GM21367 (cell line): ENCODE measurements around the gene BORCS8.
"Not testable (repeated sequence)": the region's sequence is repeated elsewhere in the genome, so short reads cannot be mapped to it uniquely, and the experiment has no call there.

Experiments
- ATAC-seq: cut with Tn5 transposase; IDR thresholded peaks from one replicate; pipeline ENCODE4 v1.9.1; 2021; ENCODE audit not compliant: unreplicated experiment

BORCS8 gene

DNA sequence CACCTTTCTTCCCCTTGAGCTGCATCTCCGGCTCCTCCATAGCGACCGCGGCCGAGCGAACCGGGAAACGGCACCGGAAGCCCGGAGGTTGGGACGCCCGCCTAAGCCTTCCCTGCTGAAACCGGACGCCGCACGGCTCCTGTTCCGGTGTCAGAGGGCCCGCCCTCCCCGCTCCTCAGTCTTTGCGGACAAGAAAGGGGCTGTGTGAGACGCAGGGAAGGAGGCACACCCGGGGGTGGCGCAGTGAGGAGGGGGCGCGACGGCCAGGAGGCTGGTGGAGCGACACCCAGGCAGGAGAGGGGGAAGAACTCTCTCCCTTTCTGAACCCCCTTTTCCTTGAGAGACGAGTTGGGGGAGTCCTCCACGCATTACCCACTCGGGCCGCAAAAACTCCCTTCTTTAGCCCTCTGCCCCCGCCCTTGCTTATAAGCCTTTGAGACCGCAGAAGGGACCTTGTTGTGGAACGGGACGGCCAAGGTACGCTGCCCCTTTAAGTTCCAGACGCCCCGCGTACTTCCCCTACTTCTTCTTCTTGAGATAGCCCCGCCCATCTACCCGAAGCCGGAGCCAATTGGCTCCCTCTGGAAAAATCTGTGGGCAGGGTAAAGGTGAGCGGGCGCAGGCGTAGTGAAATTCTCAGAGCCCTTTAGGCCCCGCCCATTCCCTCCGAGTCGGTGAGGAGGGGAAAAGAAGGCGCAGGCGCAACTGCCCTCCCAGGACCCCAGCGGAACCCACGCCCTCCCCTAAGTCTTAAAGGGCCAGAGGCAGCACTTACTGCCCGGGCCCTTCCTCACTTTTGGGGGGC is at the start of gene BORCS8, which contains the start of gene RFXANK:
TSS of gene BORCS8 (minus strand) at position 75 of the 805 bp plus-strand sequence. CDS start at position 40, 35 bp downstream.
TSS of gene RFXANK (plus strand) at position 181 of the 805 bp plus-strand sequence. CDS start 1,689 bp downstream, outside the sequence.
- peak; percentile 76 for ATAC-seq

- ATAC-seq, result no peak
These were observed 48.5 kb upstream of the BORCS8 start for GRCh38 chr19:19240476-19240875.

- ATAC-seq, result no peak
These were observed 47.7 kb upstream of the BORCS8 start for GRCh38 chr19:19239675-19240074.

DNA sequence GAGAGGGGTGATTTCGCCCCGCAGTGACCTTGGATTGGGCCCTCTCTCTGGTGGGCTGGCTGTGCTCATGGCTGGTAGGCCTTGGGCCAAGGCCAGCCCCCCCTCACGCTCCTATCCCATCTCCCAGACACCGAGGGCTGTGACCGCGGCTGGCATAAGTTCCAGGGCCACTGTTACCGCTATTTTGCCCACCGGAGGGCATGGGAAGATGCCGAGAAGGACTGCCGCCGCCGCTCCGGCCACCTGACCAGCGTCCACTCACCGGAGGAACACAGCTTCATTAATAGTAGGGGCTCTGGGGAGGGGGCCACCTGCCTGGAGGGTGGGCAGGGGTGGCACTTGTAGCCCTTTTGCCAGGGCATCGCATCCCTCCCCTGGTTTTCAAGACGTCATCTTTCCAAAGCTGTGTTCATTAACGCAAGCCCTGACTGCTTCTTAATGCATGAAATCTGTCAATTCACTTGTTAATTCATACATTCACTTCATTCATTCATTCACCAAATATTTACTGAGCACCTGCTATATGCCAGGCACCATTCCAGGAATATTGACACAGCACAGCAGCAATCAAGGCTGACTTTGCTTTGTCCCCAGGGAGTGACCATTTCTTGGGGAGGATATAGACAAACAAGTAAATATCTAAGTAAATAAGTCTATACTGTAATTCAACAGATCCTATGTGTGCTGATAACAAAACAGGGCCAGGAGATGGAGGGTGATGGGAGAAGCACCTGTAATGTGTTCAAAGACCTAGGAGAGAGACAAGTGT is 46.4 kb upstream of the BORCS8 start:
- no peak for ATAC-seq

- ATAC-seq, result no peak
These were observed 44.2 kb upstream of the BORCS8 start for GRCh38 chr19:19236173-19236572.

- ATAC-seq, result no peak
These were observed 42.4 kb upstream of the BORCS8 start for GRCh38 chr19:19234220-19234816.

- ATAC-seq, result no peak
These were observed 40.3 kb upstream of the BORCS8 start for GRCh38 chr19:19232261-19232721.

GRCh38 chr19:19230999-19231398 is 39.0 kb upstream of the BORCS8 start:
- ATAC-seq, result no peak

GRCh38 chr19:19229701-19230100 is 37.7 kb upstream of the BORCS8 start:
- no peak for ATAC-seq

GRCh38 chr19:19227217-19227616 is 35.3 kb upstream of the BORCS8 start:
- ATAC-seq, result no peak

GRCh38 chr19:19226663-19227062 is 34.7 kb upstream of the BORCS8 start:
- ATAC-seq, result no peak

DNA sequence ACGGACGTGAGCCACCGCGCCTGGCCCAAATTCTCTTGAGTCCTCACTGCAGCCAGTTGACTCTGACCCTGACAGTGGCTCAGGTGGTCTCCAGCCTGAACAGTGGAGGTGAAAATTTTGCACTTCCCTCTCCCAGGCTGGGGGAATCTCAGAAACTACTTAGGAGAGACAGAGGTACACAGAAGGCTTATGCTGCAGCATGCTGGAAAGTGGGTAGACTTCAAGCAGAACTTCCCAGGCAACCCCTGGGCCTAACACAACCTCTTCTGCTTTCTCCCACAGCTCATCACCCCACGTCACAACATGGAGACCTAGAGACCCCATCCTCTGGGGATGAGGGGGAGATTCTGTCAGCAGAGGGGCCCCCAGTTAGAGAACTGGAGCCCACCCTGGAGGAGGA is 34.3 kb upstream of the BORCS8 start:
- ATAC-seq, result no peak

DNA sequence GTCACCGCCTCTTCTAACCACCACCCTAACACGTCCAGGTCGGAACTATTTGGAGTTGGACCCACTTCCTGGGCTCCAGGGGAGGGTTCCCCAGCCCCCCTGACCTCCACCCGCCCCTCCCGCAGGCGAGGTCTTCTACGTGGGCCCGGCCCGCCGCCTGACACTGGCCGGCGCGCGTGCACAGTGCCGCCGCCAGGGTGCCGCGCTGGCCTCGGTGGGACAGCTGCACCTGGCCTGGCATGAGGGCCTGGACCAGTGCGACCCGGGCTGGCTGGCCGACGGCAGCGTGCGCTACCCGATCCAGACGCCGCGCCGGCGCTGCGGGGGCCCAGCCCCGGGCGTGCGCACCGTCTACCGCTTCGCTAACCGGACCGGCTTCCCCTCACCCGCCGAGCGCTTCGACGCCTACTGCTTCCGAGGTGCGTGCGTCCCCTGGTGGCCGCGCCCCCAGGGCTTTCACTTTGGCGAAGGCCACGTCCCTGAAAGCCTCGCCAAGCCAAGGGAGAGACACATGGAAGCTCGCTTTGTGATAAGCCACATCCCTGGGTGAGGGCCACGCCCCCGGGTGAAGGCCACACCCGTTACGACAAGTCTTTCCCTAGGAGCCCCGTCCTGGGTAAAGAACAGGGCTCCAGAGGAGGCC is 33.0 kb upstream of the BORCS8 start:
- ATAC-seq, result no peak

DNA sequence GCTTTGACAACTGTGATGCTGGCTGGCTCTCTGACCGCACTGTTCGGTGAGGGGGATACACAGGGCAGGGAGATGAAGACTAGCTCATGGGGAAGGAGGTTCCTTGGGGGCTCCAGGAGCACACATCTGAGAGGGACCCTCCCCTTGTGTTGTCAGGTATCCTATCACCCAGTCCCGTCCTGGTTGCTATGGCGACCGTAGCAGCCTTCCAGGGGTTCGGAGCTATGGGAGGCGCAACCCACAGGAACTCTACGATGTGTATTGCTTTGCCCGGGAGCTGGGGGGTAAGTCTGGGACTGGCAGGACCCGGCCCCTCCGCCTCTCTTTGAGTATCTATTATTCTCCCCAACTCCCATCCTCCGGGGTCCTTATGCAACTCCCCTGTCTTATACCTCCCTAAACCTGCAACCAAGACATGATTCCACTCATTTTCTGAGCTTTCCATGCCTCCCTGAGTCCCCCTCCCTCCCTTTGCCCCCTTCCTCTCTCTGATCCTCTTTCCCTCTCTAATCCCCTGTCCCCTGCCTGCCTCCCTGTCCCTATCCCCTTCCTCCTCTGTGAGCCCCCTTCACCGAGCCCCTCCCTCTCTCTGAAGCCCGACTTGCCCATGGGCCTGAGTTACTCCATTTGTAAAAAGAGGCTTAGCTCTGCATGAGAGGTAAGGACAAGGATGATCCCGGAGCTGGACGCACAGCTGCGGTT is 32.3 kb upstream of the BORCS8 start:
- no peak for ATAC-seq

DNA sequence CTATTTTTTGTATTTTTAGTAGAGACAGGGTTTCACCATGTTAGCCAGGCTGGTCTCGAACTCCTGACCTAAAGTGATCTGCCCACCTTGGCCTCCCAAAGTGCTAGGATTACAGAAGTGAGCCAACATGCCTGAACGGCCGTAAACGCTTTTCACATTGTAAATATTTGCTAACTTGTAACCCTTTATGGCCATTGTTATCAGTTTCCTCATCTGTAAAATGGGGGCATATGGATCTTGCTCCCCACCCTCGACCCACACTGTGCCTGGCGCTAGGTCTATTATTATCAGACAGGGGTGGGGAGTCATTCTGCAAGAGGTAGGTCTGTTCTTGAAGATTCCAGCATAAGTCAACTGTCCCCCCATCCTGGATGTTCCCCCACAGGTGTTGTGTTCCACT is 31.7 kb upstream of the BORCS8 start:
- ATAC-seq, result no peak

GRCh38 chr19:19223060-19223459 is 31.1 kb upstream of the BORCS8 start:
- no peak for ATAC-seq

GRCh38 chr19:19221000-19221399 is 29.0 kb upstream of the BORCS8 start:
- ATAC-seq, result not testable (repeated sequence)

DNA sequence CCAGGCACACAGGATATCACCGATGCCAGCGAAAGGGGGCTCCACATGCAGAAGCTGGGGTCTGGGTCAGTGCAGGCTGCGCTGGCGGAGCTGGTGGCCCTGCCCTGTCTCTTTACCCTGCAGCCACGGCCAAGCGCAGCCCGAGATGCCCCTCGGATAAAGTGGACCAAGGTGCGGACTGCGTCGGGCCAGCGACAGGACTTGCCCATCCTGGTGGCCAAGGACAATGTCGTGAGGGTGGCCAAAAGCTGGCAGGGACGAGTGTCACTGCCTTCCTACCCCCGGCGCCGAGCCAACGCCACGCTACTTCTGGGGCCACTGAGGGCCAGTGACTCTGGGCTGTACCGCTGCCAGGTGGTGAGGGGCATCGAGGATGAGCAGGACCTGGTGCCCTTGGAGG is 27.0 kb upstream of the BORCS8 start:
- ATAC-seq, result no peak

DNA sequence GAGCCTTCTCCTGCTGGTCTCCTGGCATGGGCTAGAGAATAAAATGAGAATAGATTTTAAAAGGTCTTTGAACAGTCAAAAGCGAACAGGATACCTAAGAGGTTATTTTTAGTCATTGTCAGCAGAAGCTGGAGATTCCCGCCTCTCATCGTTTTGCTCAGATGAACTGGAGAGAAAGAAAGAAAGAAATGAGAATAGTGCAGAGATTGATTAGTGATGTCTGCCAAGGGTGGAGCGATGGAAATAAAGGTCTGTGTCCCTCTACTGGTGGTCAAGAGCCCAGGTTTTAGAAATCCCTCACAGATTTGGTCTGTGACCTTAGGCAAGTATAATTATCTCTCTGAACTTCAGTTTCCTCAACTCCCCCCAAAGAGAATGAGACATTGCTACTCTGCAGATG is 25.1 kb upstream of the BORCS8 start:
- ATAC-seq, result no peak

GRCh38 chr19:19215792-19216191 is 23.8 kb upstream of the BORCS8 start:
- no peak for ATAC-seq
